T47D (cell line): ENCODE measurements around the gene CRYBB1.
"Not testable (repeated sequence)": the region's sequence is repeated elsewhere in the genome, so short reads cannot be mapped to it uniquely, and the experiment has no call there.

Source experiments
- DNase-seq, 2 experiments: peaks; one replicate each; pipeline versions ENCODE4 v3.0.0 to v3.0.0-alpha.2; 2011 to 2012; ENCODE audit warnings: low read depth in 1 of 2, low spot score in 1 of 2
- JUND ChIP-seq: IDR thresholded peaks from 2 replicates; pipeline ENCODE4 v1.6.1; 2012; ENCODE audit warnings: low read depth
- in situ Hi-C: cut with HindIII; loops from 2 replicates; pipeline ENCODE4 v1.10.0; 2016; ENCODE audit warnings: low sequenced_read_pairs, low pct_unique_long_range_greater_than_20kb

Gene CRYBB1

GRCh38 chr22:26629988-26630761 lies 12.3 kb upstream of the CRYBB1 start:
- in situ Hi-C loops: no loop called here
- no peak for TF ChIP-seq JUND
- no peak for DNase-seq

GRCh38 chr22:26624803-26625202 lies 7.0 kb upstream of the CRYBB1 start:
- DNase-seq: no peak
- in situ Hi-C loops: no loop called here
- no peak for TF ChIP-seq JUND

GRCh38 chr22:26623984-26624383 lies 6.2 kb upstream of the CRYBB1 start:
- in situ Hi-C loops: no loop called here
- DNase-seq: no peak
- no peak for TF ChIP-seq JUND

- in situ Hi-C loops: no loop called here
- no peak for DNase-seq
- no peak for TF ChIP-seq JUND
Measured at GRCh38 chr22:26621663-26622062, 3.8 kb upstream of the CRYBB1 start, which contains the start of gene CRYBA4. CRYBA4 (plus strand) TSS chr22:26621963; CDS start chr22:26622597, 634 bp downstream.

- in situ Hi-C loops: no loop called here
- no peak for DNase-seq
- no peak for TF ChIP-seq JUND
Measured at GRCh38 chr22:26620197-26620596, 2.4 kb upstream of the CRYBB1 start.

- no peak for DNase-seq
- in situ Hi-C loops: no loop called here
- no peak for TF ChIP-seq JUND
Measured at GRCh38 chr22:26619510-26619909, 1.7 kb upstream of the CRYBB1 start.

GRCh38 chr22:26618455-26618854 lies 628 bp upstream of the CRYBB1 start:
- in situ Hi-C loops: no loop called here
- DNase-seq: no peak
- no peak for TF ChIP-seq JUND

- in situ Hi-C loops: no loop called here
- no peak for TF ChIP-seq JUND
Measured at GRCh38 chr22:26616650-26617049, 1.2 kb downstream of the CRYBB1 start.

GRCh38 chr22:26615830-26616435 lies 1.9 kb downstream of the CRYBB1 start:
- in situ Hi-C loops: no loop called here
- no peak for TF ChIP-seq JUND
- no peak for DNase-seq

More at GRCh38 chr22:26616650-26617049, 1.2 kb downstream of the CRYBB1 start:
- no peak for DNase-seq

GRCh38 chr22:26615149-26615548 lies 2.7 kb downstream of the CRYBB1 start:
- no peak for TF ChIP-seq JUND
- in situ Hi-C loops: no loop called here
- DNase-seq: no peak

GRCh38 chr22:26614322-26614721 lies 3.5 kb downstream of the CRYBB1 start:
- no peak for DNase-seq
- in situ Hi-C loops: no loop called here
- TF ChIP-seq JUND: no peak

- in situ Hi-C loops, DNase-seq: not testable (repeated sequence)
Measured at GRCh38 chr22:26613753-26614152, 4.1 kb downstream of the CRYBB1 start.

- DNase-seq: no peak
- in situ Hi-C loops: no loop called here
- TF ChIP-seq JUND: no peak
Measured at GRCh38 chr22:26612652-26613051, 5.2 kb downstream of the CRYBB1 start.

GRCh38 chr22:26610996-26611395 lies 6.8 kb downstream of the CRYBB1 start:
- no peak for DNase-seq
- TF ChIP-seq JUND: no peak
- in situ Hi-C loops: no loop called here
